OCI-LY7 (cell line): Measurements from ENCODE around the gene DDX54. TPM values are rescaled to one million over a fixed set of nuclear protein-coding genes. Genes with fewer than 3 reads are reported as not detected.
A peak's percentile ranks its signal among the peaks of the same experiment; 100 is the strongest.

Experiments
- BruUV-seq: library from RNA; stranded (reverse); fragments of 400-500 nt; replicated peaks from 2 replicates; lab custom pipeline; 2021; lab: Mats Ljungman, UMichigan
- CTCF ChIA-PET: fragments of 300-600 bp; sonication (Branson Sonifier 250); formaldehyde crosslinking; loops from one replicate; lab custom pipeline; 2022; ENCODE audit warnings: antibody characterized with exemption; ENCODE audit not compliant: unreplicated experiment; lab: Charles Lee
- POLR2A ChIA-PET: fragments of 300-600 bp; sonication (Branson Sonifier 250); formaldehyde crosslinking; loops from one replicate; lab custom pipeline; 2022; ENCODE audit warnings: antibody characterized with exemption; lab: Charles Lee
- DNase-seq: peaks from one replicate; pipeline ENCODE4 v3.0.0-alpha.2; 2015; ENCODE audit warnings: low spot score
- H2AFZ ChIP-seq: fragments of 200-600 bp; sonication (generic), shearing (Covaris generic); 2 replicates; pipeline ENCODE4 v1.6.1; 2014; ENCODE audit warnings: mild to moderate bottlenecking, antibody characterized with exemption, low read length, moderate library complexity
- H3K27ac ChIP-seq: fragments of 200-600 bp; sonication (generic); 2 replicates; pipeline ENCODE4 v1.5.1; 2014; ENCODE audit warnings: mixed run types, low read depth, mild to moderate bottlenecking, moderate library complexity, low read length, inconsistent platforms; ENCODE audit not compliant: poor library complexity, severe bottlenecking
- H3K36me3 ChIP-seq: fragments of 200-600 bp; sonication (generic); 2 replicates; pipeline ENCODE4 v1.6.1; 2014; ENCODE audit warnings: mild to moderate bottlenecking, antibody characterized with exemption, low read length, moderate library complexity, mixed read lengths; ENCODE audit not compliant: insufficient read depth
- H3K4me1 ChIP-seq: fragments of 200-600 bp; sonication (generic); 2 replicates; pipeline ENCODE4 v1.5.1; 2014; ENCODE audit warnings: mild to moderate bottlenecking, low read length; ENCODE audit not compliant: insufficient read depth, poor library complexity, severe bottlenecking
- H3K4me2 ChIP-seq: fragments of 200-600 bp; sonication (generic); 2 replicates; pipeline ENCODE4 v1.6.1; 2014; ENCODE audit warnings: mild to moderate bottlenecking, low read length
- H3K4me3 ChIP-seq: fragments of 200-600 bp; sonication (generic); 2 replicates; pipeline ENCODE4 v1.5.1; 2014; ENCODE audit warnings: mild to moderate bottlenecking, low read depth, low read length; ENCODE audit not compliant: poor library complexity, severe bottlenecking
- H3K79me2 ChIP-seq: fragments of 200-600 bp; sonication (generic); 2 replicates; pipeline ENCODE4 v1.6.1; 2016; ENCODE audit warnings: low read depth, mild to moderate bottlenecking, low read length, moderate library complexity, mixed read lengths; ENCODE audit not compliant: insufficient read depth
- H3K9me2 ChIP-seq: fragments of 200-600 bp; sonication (generic); 2 replicates; pipeline ENCODE4 v1.6.1; 2016; ENCODE audit warnings: mild to moderate bottlenecking, low read length, mixed read lengths; ENCODE audit not compliant: insufficient read depth
- H3K9me3 ChIP-seq: fragments of 200-600 bp; sonication (generic); 2 replicates; pipeline ENCODE4 v1.6.1; 2014; ENCODE audit warnings: mild to moderate bottlenecking, mixed run types, low read length, mixed read lengths
- H4K20me1 ChIP-seq: fragments of 200-600 bp; sonication (generic); 2 replicates; pipeline ENCODE4 v1.6.1; 2014; ENCODE audit warnings: mild to moderate bottlenecking, antibody characterized with exemption, low read length, moderate library complexity, mixed read lengths; ENCODE audit not compliant: insufficient read depth
- EZH2phosphoT487 ChIP-seq: fragments of 200-600 bp; sonication (generic); IDR thresholded peaks from 2 replicates; pipeline ENCODE4 v1.6.1; 2018; ENCODE audit warnings: low read depth, borderline replicate concordance, mild to moderate bottlenecking, mixed run types, antibody characterized with exemption, low read length, moderate library complexity, mixed read lengths
- intact Hi-C: fragments of 100-400 bp; cut with micrococcal nuclease; formaldehyde crosslinking; loops from one replicate; pipeline ENCODE4 v1.10.0; 2022; ENCODE audit not compliant: unreplicated experiment
- total RNA-seq, 2 experiments: library from RNA; depleted of rRNA in 1 of 2; stranded (reverse); fragments of >200 nt in 1 of 2; shearing (Covaris generic) in 1 of 2; gene quantifications; 2 replicates each; pipeline ENCODE4 v1.2.3, GENCODE V29; 2014 to 2022
- TF ChIP-seq, protein P1 (sequence below): fragments of 200-600 bp; sonication (generic); conservative IDR thresholded peaks from 2 replicates; pipeline ENCODE4 v1.5.1; 2014; ENCODE audit warnings: mild to moderate bottlenecking, antibody characterized with exemption, low read length, moderate library complexity, mixed read lengths

DDX54 gene
- total RNA-seq, 2 experiments from 2014 or later, result 87.2 to 145 TPM

DNA sequence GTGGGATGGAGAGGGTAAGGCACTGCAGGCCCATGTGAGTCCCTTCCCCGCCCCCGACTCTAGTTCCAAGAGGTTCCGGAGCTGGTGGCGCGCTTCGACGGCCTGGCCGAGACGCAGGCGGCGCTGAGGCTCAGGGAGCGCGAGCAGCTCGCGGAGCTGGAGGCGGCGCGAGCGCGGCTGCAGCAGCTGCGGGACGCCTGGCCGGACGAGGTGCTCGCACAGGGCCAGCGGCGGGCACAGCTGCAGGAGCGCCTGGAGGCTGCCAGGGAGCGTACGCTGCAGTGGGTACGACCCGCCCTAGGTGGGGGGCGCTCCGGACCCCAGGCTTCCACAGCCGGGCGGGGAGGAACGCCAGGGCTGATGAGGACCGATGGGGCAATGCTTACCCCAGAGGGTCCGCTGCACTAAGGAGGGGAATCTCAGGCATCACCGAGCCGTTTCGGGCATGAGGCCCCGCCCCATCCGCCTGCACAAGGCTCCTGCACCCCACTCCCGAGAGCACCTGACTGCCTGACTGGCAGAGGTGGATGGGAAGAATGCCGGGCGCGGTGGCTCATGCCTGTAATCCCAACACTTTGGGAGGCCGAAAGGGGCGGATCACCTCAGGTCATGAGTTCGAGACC is 30.8 kb downstream of the DDX54 start:
- BruUV-seq, result no TSS peak
- Histone ChIP-seq H3K9me2 (no peaks in the 10 kb centered on the region), H3K27ac (peak overlapping the region; percentile 90), H3K4me1 (peaks cover 62% of the 10 kb centered on the region), H3K4me3 (peak overlapping the region; percentile 78), H3K4me2 (peak overlapping the region; percentile 90), H3K36me3 (peaks cover 51% of the 10 kb centered on the region), H3K9me3 (no peaks in the 10 kb centered on the region), H3K79me2 (peaks cover 28% of the 10 kb centered on the region; the same call in 1 of the 2 replicates), H2AFZ (no peak overlapping the region), H4K20me1 (no peaks in the 10 kb centered on the region)
- intact Hi-C loops, result loop anchor here (1.0 to 5.0 kb wide), 2 partner anchors 19 to 252 kb away; no protein-coding TSS in a partner anchor
- no peak for TF ChIP-seq EZH2phosphoT487
- TF ChIP-seq, protein P1, sequence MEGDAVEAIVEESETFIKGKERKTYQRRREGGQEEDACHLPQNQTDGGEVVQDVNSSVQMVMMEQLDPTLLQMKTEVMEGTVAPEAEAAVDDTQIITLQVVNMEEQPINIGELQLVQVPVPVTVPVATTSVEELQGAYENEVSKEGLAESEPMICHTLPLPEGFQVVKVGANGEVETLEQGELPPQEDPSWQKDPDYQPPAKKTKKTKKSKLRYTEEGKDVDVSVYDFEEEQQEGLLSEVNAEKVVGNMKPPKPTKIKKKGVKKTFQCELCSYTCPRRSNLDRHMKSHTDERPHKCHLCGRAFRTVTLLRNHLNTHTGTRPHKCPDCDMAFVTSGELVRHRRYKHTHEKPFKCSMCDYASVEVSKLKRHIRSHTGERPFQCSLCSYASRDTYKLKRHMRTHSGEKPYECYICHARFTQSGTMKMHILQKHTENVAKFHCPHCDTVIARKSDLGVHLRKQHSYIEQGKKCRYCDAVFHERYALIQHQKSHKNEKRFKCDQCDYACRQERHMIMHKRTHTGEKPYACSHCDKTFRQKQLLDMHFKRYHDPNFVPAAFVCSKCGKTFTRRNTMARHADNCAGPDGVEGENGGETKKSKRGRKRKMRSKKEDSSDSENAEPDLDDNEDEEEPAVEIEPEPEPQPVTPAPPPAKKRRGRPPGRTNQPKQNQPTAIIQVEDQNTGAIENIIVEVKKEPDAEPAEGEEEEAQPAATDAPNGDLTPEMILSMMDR, result no peak
- CTCF ChIA-PET, result interaction anchor here (0.8 to 4.0 kb wide), 5 partner anchors 16 to 54 kb away, joined by 3 to 24 read pairs (median 3); partner anchors contain the start of gene RASAL1
- POLR2A ChIA-PET, result interaction anchor here (0.5 to 4.3 kb wide), 12 partner anchors 10 to 163 kb away, joined by 3 to 33 read pairs (median 3); partner anchors contain the start of gene RASAL1
- DNase-seq, result peak; percentile 86

DNA sequence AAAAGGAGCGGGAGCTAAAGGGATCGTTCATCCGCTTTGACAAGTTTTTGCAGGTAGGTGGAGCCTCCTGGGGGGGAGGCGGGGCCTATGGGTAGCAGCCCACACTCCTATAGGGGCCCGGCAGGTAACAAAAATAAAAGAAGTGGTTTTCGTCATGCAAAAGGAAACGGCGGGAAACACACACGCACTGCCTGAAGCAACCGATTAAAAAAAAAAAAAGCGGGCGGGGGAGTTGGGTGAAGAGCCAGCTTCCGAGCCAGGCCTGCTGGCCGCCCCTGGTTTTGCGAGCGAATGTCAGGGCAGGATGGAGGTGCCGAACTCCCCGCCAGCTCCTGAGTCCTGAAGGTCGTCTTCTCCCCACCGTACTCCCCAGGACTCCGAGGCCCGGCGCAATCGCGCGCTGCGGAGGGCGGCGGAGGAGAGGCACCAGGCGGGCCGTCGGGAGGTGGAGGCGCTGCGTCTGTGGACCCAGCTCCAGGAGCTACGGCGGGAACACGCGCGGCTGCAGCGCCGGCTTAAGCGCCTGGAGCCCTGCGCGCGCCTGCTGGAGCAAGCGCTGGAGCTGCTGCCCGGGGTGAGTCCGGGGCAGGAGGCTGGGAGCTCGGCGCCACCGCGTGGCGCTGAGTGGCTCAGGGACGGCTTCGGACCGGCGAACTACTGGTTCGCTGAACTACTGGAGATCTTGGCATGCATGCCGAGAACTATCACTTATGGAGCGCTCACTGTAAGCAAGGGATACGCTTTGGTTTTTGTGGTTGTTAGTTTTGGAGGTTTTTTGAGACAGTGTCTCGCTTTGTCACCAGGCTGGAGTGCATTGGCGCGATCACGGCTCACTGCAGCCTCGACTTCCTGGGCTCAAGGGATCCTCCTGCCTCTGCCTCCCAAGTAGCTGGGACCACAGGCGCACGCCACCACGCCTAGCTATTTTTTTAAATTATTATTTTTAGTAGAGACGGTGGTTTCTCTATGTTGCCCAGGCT is 32.2 kb downstream of the DDX54 start:
- H3K4me3 ChIP-seq, result peak overlapping the region; percentile 78
- peak overlapping the region; percentile 26 for H2AFZ ChIP-seq
- H3K36me3 ChIP-seq, result peaks cover 38% of the 10 kb centered on the region
- ChIA-PET POLR2A (interaction anchor here (0.6 to 4.3 kb wide), 21 partner anchors 9 to 273 kb away, joined by 3 to 33 read pairs (median 4); partner anchors contain the start of genes DTX1, RASAL1 and TPCN1), CTCF (interaction anchor here (0.8 to 4.0 kb wide), 9 partner anchors 9 to 104 kb away, joined by 3 to 24 read pairs (median 3); partner anchors contain the start of gene RASAL1)
- intact Hi-C loops, result loop anchor here (1.0 to 5.0 kb wide), 5 partner anchors 47 to 251 kb away; no protein-coding TSS in a partner anchor
- peak; percentile 92 for DNase-seq
- no peaks in the 10 kb centered on the region for H4K20me1 ChIP-seq
- H3K4me2 ChIP-seq, result peak overlapping the region; percentile 90
- BruUV-seq, result TSS peak; percentile 90
- H3K9me2 ChIP-seq, result no peaks in the 10 kb centered on the region
- H3K79me2 ChIP-seq, result peaks cover 28% of the 10 kb centered on the region; the same call in 1 of the 2 replicates
- peak overlapping the region; percentile 90 for H3K27ac ChIP-seq
- H3K9me3 ChIP-seq, result no peaks in the 10 kb centered on the region
- no peak for TF ChIP-seq EZH2phosphoT487
- TF ChIP-seq, protein P1, result peak; percentile 79
- H3K4me1 ChIP-seq, result peaks cover 57% of the 10 kb centered on the region
